Stimulated activated CD4-positive, alpha-beta T cell treated with anti-CD3 and anti-CD28 coated beads, TNF-alpha, amount 100 ng/mL, for 24 hours (primary cell): ENCODE results near the gene HNRNPLL.

Source experiments
- DNase-seq, 3 experiments: peaks; one replicate each; pipeline ENCODE4 v3.0.0-alpha.2; 2020; ENCODE audit warnings: low read depth in 3 of 3

Gene HNRNPLL

DNA sequence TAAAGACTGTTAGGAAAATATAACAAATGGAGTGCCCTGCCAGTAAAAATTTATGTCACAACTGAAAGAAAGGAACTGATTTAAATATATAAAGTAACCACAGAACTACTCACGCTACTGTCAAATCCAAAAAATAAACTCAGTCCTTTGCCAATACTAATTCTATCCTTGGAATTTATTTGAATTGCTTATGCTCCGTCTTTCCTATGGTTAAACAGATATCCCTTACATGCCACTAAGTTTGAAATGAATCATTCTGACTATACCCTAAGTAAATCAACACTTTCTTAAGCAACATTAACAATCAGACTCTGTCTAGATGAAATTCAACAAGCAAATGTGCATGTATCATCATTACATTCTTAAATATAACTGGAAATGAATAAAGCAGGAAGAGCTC is 9.8 kb downstream of the HNRNPLL start:
- DNase-seq = no peak

DNA sequence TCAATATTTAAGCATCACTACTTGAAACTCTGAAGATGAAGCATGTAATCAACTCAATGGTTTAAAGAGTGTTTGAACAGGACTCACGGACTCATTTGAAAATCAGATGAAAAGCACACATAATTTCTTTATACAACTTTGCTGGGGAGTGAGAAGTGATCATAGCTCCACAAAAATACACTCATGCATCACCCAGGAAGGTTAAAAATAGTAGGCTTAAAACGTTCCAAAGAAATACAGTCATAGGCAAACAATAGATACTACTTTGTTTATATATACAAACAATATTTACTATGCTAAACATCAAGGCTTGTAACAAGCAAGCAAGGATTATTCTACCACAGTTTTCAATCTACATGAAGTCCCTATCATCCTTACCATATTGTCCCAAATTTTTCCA is 11.6 kb downstream of the HNRNPLL start:
- no peak for DNase-seq

DNA sequence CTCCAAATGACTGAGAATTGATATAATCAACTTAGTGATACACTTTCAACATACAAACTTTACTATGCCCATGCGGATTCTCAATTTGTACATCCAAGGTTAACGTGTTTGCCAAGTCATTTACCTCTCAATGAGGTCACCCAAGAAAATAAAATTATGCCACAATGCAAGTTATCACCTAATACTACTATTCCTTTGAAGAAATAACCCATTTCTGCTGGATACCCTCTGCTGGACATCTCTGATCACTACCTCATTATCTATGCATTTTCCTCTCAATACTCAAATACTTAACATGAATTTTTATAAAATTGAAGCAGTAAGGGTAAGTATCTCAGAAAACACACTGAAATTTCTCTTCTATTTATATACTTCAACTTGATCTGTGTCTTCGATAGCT is 12.7 kb downstream of the HNRNPLL start:
- DNase-seq = no peak

DNA sequence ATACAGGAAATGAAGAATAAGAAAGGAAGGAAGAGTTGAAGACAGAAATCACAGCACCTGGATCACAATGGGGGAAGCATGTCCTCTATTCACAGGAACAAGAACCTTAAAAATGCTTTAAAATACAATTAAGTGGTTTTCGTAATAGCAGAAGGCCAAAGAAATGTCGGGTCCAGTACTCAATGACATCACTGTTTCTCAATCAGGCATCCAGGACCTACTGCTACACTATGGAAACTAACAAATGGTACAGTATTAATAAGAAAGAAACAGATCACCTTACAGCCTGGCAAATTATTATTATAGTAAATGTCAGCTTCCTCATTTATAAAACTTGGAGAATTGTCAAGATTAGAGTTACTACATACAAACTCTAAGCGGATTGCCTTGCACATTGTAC is 15.8 kb downstream of the HNRNPLL start:
- DNase-seq = no peak

DNA sequence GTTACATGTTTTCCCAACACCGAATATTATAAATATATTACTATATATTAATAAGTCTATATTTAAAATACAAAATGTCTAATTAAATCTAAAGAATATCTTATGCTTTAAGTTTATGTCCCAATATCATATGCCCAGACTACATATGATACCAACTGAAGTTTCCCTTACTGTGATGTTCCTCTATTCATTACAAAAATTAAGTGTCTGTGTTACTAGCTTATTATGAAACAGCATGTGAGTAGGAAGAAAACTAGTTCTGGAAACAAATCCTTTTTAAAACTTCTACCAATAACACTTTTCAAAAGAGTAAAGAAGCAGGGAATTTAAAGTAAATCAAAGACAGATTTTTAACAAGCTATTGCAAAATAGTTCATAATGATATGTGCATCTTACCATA is 17.8 kb downstream of the HNRNPLL start:
- DNase-seq = no peak

DNA sequence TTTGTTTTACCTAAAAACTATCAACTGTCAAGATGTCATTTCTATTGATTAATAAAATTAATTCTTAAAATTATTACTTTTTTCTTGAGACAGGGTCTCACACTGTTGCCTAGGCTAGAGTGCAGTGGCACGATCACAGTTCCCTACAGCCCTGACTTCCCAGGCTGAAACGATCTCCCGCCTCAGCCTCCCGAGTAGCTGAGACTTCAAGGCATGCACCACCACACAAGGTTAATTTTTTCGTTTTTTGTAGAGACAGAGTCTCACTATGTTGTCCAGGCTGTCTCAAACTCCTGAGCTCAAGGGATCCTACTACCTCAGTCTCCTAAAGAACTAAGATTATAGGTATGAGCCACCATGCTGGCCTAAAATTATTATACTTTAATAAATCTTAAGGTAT is 18.7 kb downstream of the HNRNPLL start:
- no peak for DNase-seq

DNA sequence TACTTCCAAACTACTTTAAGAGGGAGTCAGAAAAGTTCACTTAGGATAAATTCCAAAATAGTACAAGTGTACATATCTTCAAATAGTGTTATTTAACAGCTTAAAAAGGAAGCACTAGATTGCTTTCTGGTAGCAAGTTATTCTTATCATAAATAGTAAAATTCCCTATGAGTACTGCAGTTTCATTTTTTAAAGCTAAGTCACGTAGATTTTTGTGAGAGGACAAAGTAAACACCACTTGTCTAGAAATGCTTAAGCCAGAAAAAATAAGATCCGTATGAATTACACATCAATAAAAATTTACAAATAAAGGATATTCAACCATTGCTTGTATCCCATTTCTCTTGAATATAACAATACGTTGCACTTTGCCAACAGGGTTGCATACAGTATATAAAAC is 19.2 kb downstream of the HNRNPLL start:
- DNase-seq = no peak

DNA sequence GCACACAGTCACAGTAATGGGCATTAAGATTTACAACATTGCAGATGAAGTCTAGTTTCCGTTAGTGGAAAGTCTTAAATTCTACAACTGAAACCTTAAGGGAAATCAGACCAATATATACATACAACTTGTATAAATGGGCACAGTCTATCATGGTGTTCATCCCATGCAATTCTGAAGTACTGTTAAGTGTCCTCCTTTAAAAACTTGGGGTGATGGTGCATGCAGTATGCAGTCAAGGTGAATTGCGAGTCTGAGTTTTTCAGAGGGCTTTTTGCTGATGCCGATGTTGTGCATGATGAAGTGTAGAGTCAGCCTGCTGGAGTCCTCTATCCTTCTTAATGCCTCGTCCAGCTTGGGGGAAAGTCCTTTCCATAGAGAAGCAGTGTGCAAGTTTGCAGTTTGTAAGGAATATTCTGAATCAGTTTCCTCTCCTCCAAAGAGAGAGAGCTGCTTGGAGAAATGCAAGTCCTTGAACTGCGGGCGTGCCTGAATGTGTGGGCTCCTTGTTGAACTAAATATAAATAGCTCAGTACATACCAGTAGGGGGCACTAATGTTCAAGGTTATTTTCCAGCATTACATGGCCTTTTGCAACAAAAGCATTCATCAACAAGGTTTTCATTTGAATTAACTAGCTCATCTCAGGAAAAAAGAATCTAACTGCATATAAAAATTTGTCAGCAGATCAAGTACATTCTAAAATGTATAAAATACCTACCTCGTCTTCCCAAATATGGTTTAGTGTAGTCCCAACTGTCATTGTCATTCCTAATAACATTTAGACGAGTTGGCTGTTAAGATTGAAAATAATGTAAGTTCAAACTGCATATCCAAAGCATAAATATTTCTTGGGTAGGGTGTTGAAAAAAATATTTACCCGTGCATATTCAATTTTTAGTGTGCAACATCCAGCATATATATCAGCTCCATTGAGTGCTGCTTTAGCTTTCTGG is 21.3 kb downstream of the HNRNPLL start:
- DNase-seq = peak in 2 of 3 experiments; percentile 18 to 30

DNA sequence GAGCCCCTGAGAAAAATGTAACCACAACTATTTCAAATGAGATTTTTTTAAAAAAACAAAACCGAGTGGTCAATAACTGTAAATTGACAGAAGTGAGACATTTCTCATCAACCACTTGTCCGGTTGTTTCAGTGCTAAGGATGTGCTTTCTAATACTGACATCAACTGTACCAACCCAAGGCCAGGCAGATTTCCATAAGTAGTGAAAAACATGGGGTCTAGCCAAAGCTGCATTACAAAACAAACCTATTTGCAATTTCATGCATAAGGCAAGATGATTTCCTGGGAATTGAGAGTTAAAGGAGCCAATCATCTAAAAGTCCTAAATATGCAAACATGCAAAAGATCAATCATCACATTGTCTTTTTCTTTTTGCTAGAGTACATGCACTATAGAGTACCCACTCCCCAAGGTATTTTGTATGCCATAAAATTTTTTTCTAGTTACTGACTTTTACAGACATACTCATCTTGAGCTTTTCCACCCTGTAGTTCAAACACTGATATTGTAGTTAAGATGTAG is 22.6 kb downstream of the HNRNPLL start:
- DNase-seq = no peak

DNA sequence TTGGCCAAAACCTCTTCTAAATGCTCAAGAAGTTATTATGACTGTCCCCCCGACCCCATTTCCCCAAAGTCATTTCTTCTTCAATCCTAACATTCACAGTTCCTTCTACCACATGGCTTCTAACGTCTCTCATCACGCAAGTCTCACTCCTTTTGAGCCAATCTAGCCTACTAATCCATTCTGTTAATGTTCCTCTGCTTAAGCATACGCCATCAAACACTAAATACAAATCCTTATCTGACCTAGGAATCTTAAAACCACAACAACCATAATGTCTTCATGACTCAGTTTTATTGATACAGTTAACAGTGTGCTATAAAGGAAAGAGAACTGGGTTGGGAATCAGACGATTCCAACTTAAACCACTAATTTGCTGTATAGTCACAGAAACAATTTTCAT is 23.9 kb downstream of the HNRNPLL start:
- DNase-seq = no peak

DNA sequence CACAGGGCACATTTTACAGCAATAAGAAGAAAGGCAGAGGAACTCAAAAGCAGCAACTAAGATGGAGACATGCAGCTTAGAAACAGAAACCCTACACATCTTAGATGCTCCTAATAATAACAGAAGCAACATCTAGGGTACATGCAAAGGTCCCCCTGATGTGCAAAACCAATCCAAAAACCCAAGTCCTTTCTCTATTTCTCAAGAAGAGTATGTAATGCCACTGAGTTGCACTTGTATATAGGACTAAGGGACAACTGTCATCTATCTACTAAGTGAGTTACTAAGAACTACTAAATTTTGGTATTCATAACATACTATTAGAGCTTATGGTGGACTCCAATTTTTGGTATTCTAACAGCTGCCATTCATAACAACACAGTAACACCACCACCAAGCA is 28.4 kb downstream of the HNRNPLL start:
- no peak for DNase-seq

DNA sequence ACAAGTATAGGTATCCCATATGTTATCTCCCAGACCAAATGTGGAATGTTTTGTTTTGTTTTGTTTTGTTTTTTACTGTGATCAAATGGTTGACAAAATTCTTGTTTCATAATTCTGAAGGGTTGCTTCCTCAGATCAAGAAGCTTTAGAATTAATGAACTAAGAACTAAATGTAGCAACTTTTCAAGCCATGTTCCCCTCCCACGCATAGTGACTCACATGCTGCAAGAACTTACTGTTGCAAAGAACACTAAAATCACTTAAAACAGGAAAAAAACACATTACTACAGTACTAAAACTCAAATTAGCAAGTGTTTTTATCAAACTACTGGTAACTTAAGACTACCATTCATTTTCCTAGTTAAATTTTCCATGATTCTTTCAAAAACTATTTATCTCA is 30.6 kb downstream of the HNRNPLL start:
- peak in 2 of 3 experiments; percentile 6 to 43 for DNase-seq

DNA sequence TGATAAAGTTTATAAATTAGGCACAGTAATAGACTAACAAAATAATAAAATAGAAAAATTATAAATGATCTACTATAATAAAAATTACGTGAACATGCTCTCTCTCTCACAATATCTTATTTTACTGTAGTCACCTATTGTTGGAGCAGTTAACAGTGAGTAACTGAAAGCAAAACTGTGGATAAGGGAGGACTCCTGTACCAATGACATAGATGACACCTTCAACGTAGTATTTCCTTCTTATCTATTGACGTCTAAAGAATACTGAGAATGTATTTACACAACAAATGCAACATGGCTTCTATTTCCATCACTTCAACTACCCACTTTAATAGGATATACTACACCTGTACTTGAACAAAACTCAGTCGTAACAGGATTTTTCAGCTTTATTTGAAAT is 31.5 kb downstream of the HNRNPLL start:
- no peak for DNase-seq

DNA sequence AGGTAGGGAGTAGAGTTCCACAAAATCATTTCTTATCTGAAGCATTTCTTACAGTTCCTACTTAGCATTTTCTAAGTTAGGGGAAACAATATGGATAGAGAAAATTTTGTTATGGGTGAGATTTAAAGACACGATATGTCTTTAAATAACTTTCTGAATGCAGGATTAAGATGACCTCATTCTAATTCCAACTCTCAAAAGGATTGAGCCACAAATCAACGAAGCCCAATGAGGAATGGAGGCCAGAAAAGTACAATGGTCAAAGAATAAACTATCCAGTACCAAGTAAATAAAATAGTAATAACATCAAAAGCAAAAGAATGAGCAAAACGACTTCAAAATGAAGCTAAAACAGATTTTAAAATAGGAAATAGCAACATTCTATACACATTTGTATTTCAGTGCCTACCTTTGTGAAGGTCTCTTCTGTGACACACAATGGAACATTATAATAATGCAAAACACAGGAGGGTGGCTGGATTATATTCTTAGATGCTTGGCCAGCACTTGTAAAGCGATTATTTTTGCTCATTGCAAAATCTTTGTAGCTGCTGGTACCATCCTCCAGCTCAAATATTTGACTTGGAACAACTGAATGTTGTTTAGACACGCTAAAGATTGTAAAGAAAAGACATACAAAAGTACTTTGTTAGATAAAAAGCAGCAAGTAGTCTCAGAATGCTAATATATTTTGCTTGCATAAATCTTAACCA is 33.8 kb downstream of the HNRNPLL start:
- DNase-seq = no peak

DNA sequence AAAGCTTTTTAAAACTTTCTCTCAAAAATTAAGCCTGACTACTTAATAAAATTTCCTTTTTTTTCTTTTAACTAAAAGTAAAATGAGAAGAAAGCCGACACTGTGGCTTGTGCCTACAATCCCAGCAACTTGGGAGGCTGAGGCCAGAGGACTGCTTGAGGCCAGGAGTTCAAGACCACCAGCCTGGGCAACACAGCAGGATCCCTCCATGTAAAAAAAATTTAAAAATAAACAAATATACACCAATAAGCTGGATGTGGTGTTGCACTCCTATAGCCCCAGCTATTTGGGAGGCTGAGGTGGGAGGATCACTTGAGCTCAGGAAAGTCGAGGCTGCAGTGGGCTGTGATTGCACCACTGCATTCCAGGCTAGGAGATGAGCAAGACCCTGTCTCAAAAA is 37.4 kb downstream of the HNRNPLL start:
- DNase-seq = no peak

DNA sequence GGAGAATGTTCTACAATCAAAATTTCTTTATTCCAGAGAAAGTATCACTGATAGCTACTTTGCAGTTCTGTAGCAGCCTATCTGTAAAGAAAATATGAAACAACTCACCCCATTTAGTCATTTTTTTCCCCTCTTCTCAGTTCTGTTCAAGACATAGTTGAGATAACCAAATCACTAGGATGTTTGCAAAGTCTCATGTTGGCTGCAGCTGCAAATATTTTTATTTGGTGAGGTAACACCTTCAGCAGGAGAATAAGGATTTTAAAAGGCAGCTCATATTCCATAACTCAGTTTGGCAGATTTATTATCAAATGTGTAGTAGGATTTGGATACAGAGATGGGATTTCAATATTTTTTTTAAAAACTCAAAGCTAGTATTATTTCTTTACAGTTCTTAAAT is 41.0 kb downstream of the HNRNPLL start:
- no peak for DNase-seq

DNA sequence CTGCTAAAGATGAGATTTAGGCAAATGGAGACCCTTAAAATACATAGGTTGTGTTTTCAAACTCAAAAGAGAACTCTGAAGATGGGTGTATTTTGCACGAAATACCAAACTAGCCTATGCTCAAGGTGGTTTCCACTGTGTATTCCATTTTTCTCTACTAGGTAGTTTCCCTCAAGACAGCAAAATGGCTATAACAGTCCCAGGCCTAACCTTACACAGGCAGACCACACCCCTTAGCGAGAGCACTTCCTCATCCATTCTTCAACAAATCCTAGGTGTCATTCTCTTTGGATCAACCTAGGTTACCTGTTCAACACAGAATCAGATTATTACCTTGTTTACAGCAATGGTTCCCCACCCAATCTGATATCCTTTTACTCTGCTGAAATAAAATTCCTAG is 42.6 kb downstream of the HNRNPLL start:
- DNase-seq = no peak

DNA sequence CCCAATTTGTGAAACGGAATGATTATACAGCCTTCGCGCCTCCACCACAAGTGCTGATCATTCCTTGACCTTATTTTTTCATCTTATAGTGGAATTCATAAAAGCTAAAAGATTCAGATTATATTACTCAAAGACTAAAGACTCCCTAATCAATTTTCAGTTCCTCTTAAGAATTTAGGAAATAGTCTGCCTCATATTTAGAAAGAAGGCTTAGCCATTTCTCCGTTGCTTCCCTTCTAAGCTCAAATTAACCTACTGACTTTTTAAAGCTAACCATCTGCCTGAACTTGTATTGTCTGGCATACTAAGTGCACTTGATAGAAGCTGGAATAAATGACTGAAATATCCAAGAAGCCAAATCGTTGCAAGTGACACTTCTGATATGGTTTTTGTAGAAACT is 44.7 kb downstream of the HNRNPLL start:
- DNase-seq = no peak

DNA sequence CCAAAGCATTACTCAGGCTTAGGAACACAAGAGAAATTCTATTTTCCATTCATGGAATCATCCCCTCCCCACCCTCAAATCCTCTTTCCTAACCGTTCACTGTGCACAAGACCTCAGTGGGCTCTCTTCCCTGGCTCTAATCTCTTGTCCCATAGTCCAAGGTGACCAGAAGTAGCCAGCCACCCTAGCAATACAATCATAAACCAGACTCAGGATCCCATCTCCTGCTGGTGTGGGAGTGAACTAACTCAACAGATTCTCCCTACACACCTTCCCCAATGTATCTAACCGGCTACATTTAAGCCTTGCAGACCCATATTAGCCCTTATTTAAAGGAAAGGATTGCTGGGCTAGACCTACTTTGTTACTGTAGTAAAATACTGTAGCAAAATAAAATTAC is 45.5 kb downstream of the HNRNPLL start:
- DNase-seq = no peak

DNA sequence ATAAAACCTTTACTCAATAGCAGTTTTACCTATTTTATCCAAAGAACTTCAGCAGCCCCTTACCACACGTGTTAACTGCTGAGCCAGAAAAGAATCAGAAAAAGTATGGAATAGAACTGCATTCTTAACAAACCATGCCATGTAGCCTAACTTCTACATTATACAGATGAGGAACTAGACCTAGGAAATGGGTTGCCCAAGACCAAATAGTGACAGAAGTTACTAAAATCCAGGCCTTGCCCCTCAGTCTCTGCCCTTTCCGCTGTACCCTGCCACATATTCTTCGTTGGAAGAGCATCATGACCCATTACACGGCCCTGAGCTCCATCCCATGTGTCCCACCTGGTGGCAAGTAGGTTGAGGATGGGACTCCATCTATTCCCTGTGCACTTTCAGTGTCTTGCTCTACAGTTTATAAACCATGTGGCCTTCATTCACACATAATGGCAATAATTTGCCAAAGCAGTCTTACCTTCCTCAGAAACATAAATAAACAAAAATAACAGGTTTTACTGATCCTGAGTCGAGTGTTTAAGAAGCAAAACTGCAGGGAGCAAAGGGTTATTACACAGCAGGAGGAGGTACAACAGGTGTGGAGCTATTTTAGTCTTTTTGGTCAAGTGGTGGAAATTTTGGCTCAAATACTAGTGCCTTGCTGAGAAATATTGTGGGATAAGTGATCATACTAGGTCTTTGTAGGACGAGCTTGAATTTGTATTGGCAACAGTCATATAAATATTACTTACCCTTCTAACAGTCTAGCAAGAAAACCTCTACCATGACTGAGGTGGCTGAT is 46.5 kb downstream of the HNRNPLL start:
- DNase-seq = no peak

DNA sequence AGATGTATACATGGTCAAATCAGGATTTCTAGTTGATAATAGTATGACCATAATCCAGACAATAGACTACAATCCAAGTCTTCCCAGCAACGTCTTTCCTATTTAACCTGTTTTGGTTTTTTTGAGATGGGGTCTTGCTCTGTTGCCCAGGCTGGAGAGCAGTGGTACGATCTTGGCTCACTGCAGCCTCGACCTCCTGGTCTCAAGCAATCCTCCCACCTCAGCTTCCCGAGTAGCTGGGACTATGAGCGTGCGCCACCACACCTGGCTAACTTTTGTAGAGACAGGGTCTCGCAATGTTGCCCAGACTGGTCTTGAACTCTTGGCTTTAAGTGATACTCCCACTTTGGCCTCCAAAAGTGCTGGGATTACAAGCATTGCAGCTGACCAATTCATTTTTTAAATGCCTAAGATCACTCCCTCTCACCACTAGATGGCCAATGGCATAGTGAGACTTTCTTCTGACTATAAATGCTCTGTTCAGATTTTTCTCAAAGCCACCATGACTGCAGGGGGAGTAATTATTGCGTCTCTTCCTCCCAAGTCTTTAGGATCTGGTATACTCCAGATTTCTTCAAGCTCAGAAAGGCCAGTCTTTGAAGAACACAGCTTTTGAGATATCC is 47.6 kb downstream of the HNRNPLL start:
- no peak for DNase-seq

DNA sequence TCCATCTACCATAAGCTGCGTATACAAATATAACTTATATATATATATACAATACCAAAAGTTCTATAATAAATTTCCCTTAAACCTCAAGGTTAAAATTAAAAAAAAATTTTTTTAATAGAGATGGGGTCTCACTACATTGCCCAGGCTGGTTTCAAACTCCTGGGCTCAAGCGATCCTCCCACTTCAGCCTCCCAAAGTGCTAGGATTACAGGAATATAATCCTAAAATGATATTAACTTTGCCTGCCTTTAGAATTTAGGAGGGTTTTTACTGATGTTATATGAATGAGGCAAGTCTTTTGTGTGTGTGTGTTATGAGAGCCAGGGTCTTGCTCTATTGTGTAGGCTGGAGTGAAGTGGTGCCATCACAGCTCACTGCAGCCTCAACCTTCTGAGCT is 49.2 kb downstream of the HNRNPLL start:
- DNase-seq = no peak
